Gastroesophageal sphincter (tissue), 3 donors: Measurements from ENCODE around the gene TAPT1.

Source experiments
- POLR2AphosphoS5 ChIP-seq: sonication (generic); formaldehyde crosslinking; IDR thresholded peaks from one replicate; pipeline ENCODE4 v1.6.1; 2017; ENCODE audit warnings: antibody characterized with exemption
- TF ChIP-seq, protein P1 (sequence below), 4 experiments: fragments of 200-600 bp in 2 of 4; fragments of 450-650 bp in 2 of 4; sonication (generic) in 1 of 4; IDR thresholded peaks; one replicate each; pipeline ENCODE4 v1.5.1; 2017 to 2019; ENCODE audit warnings: antibody characterized with exemption in 4 of 4, mild to moderate bottlenecking in 2 of 4, moderate library complexity in 2 of 4

DNA sequence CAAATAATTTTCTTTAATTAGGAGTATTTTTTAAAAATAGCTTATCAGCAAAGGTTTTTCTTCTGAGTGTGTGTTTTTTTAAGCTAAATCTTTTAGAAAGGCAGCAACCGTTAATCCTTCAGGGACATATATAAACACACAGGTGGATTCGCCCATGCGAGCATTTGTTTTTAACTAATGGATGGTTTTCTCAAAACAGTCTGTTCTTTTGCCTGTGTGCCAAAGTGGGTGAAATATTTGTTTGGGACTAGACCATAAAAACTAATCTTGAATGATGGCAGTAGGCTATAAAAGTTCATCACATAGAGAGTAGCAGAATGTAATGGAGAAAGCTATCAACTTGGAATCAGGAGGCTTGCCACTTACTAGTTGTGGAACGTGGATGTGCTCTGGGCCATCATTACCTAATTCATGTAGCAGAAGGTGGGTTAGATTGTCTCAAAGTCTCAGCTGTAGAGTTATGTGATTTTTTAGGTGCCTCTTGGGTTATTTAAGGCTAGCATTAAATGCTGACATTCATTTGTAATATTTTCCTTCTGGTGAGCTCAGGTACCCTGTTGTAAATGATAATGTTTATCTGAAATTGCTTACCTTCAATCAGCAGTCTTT, 7.4 kb upstream of the TAPT1 start:
- TF ChIP-seq, protein P1, sequence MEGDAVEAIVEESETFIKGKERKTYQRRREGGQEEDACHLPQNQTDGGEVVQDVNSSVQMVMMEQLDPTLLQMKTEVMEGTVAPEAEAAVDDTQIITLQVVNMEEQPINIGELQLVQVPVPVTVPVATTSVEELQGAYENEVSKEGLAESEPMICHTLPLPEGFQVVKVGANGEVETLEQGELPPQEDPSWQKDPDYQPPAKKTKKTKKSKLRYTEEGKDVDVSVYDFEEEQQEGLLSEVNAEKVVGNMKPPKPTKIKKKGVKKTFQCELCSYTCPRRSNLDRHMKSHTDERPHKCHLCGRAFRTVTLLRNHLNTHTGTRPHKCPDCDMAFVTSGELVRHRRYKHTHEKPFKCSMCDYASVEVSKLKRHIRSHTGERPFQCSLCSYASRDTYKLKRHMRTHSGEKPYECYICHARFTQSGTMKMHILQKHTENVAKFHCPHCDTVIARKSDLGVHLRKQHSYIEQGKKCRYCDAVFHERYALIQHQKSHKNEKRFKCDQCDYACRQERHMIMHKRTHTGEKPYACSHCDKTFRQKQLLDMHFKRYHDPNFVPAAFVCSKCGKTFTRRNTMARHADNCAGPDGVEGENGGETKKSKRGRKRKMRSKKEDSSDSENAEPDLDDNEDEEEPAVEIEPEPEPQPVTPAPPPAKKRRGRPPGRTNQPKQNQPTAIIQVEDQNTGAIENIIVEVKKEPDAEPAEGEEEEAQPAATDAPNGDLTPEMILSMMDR (IDR thresholded peaks at IDR 0.05) = no peak
- no peak for TF ChIP-seq POLR2AphosphoS5
